NCI-H226 (cell line): ENCODE measurements around the gene MYO1D.
A peak's percentile ranks its signal among the peaks of the same experiment; 100 is the strongest.
"Not testable (repeated sequence)": the region's sequence is repeated elsewhere in the genome, so short reads cannot be mapped to it uniquely, and the experiment has no call there.

Source experiments
- DNase-seq: peaks from one replicate; pipeline ENCODE4 v3.0.0-alpha.2; 2015

The MYO1D gene

GRCh38 chr17:32565401-32565800, 311.5 kb downstream of the MYO1D start:
- no peak for DNase-seq

- DNase-seq = no peak
Measured at GRCh38 chr17:32564325-32564724, 312.6 kb downstream of the MYO1D start.

- no peak for DNase-seq
Measured at GRCh38 chr17:32563583-32563982, 313.3 kb downstream of the MYO1D start.

- no peak for DNase-seq
Measured at GRCh38 chr17:32558997-32559650, 317.8 kb downstream of the MYO1D start.

- DNase-seq = no peak
Measured at GRCh38 chr17:32558326-32558955, 318.5 kb downstream of the MYO1D start.

GRCh38 chr17:32555611-32556310, 321.2 kb downstream of the MYO1D start:
- DNase-seq = no peak

- no peak for DNase-seq
Measured at GRCh38 chr17:32553168-32553567, 323.8 kb downstream of the MYO1D start.

GRCh38 chr17:32552280-32552679, 324.6 kb downstream of the MYO1D start:
- no peak for DNase-seq

- peak; percentile 43 for DNase-seq
Measured at GRCh38 chr17:32551186-32551955, 325.6 kb downstream of the MYO1D start.

- no peak for DNase-seq
Measured at GRCh38 chr17:32549559-32549958, 327.4 kb downstream of the MYO1D start.

- DNase-seq = no peak
Measured at GRCh38 chr17:32546031-32546444, 330.9 kb downstream of the MYO1D start.

- DNase-seq = no peak
Measured at GRCh38 chr17:32542186-32542585, 334.7 kb downstream of the MYO1D start.

GRCh38 chr17:32541640-32542039, 335.3 kb downstream of the MYO1D start:
- no peak for DNase-seq

GRCh38 chr17:32536736-32537643, 339.9 kb downstream of the MYO1D start:
- DNase-seq = no peak

GRCh38 chr17:32533296-32533695, 343.6 kb downstream of the MYO1D start:
- DNase-seq = no peak

GRCh38 chr17:32529604-32530003, 347.3 kb downstream of the MYO1D start:
- DNase-seq = no peak

- no peak for DNase-seq
Measured at GRCh38 chr17:32528825-32529224, 348.1 kb downstream of the MYO1D start.

- no peak for DNase-seq
Measured at GRCh38 chr17:32527146-32527545, 349.8 kb downstream of the MYO1D start.

- peak; percentile 48 for DNase-seq
Measured at GRCh38 chr17:32525122-32525521, 351.8 kb downstream of the MYO1D start.

- not testable (repeated sequence) for DNase-seq
Measured at GRCh38 chr17:32524553-32524880, 352.4 kb downstream of the MYO1D start.

- no peak for DNase-seq
Measured at GRCh38 chr17:32523827-32524552, 352.9 kb downstream of the MYO1D start.
